Body of pancreas (tissue), 4 donors: ENCODE results near the gene CHST14. TPM values are rescaled to one million over a fixed set of nuclear protein-coding genes. Genes with fewer than 3 reads are reported as not detected.

ENCODE experiments used
- ATAC-seq: fragments of 150-250 bp; one replicate; pipeline ENCODE4 v1.9.1; 2016
- DNase-seq, 4 donors: peaks; one replicate each; pipeline ENCODE4 v3.0.0-alpha.2; 2019
- H3K27ac ChIP-seq, 4 donors: fragments of 200-600 bp; sonication (generic); 1 replicate in 3 of 4; 2 replicates in 1 of 4; pipeline versions ENCODE4 v1.5.1 to v1.6.1; 2016 to 2019; ENCODE audit warnings: mild to moderate bottlenecking in 1 of 4, mixed read lengths in 1 of 4, moderate library complexity in 1 of 4
- H3K27me3 ChIP-seq, 2 donors: fragments of 200-600 bp; sonication (generic); one replicate each; pipeline ENCODE4 v1.6.0; 2016; ENCODE audit warnings: mild to moderate bottlenecking in 1 of 2
- H3K36me3 ChIP-seq, 2 donors: fragments of 200-600 bp; sonication (generic); replicated peaks in 1 of 2; 2 replicates each; pipeline ENCODE4 v1.5.1; 2016; ENCODE audit warnings: low read depth in 2 of 2; ENCODE audit not compliant: insufficient read depth in 1 of 2
- H3K4me1 ChIP-seq: fragments of 200-600 bp; sonication (generic); one replicate; pipeline ENCODE4 v1.6.0; 2016
- H3K4me3 ChIP-seq, 2 donors: fragments of 200-600 bp; sonication (generic); 1 replicate in 1 of 2; 2 replicates in 1 of 2; pipeline ENCODE4 v1.5.1; 2016 to 2019
- H3K9me3 ChIP-seq, 3 donors: fragments of 200-600 bp; sonication (generic); 1 replicate in 2 of 3; 2 replicates in 1 of 3; pipeline ENCODE4 v1.5.1; 2016
- CTCF ChIP-seq, 7 experiments: fragments of 450-650 bp in 4 of 7; fragments of 200-600 bp in 3 of 7; sonication (generic) in 3 of 7; IDR thresholded peaks; one replicate each; pipeline ENCODE4 v1.5.1; 2016 to 2019; ENCODE audit warnings: antibody characterized with exemption in 7 of 7
- POLR2A ChIP-seq, 3 donors: fragments of 450-650 bp; IDR thresholded peaks; one replicate each; pipeline ENCODE4 v1.6.1; 2016; ENCODE audit warnings: antibody characterized with exemption in 3 of 3, mild to moderate bottlenecking in 2 of 3
- WGBS, 2 donors: methylation state at CpG; one replicate each; pipeline ENCODE4 v1.1.5; 2017; 5-methylcytosine and 5-hydroxymethylcytosine counted together
- intact Hi-C: fragments of 100-400 bp; cut with DNase I; formaldehyde crosslinking; loops from one replicate; pipeline ENCODE4 v1.15.1; 2023
- total RNA-seq, 2 donors: library from RNA; depleted of rRNA; stranded (reverse); fragments of >200 nt; gene quantifications; one replicate each; pipeline ENCODE4 v1.1.0, GENCODE V29; 2016

CHST14 gene
- total RNA-seq, 2 donors from 2014 or later: 4.7 to 8.6 TPM

- 70 to 85% methylated on average over 20 of the region's 20 CpGs for WGBS, 2 donors
- Histone ChIP-seq H3K4me3 (no peak overlapping the region), H3K4me1 (peaks cover 33% of the 10 kb centered on the region), H3K9me3 (no peaks in the 10 kb centered on the region), H3K36me3 (no peaks in the 10 kb centered on the region), H3K27ac (no peak overlapping the region), H3K27me3 (no peaks in the 10 kb centered on the region)
- DNase-seq: no peak
- intact Hi-C loops: no loop called here
- TF ChIP-seq CTCF (IDR thresholded peaks at IDR 0.05): no peak
- no peak for TF ChIP-seq POLR2A (IDR thresholded peaks at IDR 0.05)
- ATAC-seq: no peak
Measured at GRCh38 chr15:40435023-40435709, 35.6 kb upstream of the CHST14 start.

- intact Hi-C loops: no loop called here
- Histone ChIP-seq H3K9me3 (no peaks in the 10 kb centered on the region), H3K27ac (no peak overlapping the region), H3K27me3 (no peaks in the 10 kb centered on the region), H3K36me3 (no peaks in the 10 kb centered on the region), H3K4me3 (no peak overlapping the region), H3K4me1 (peaks cover 33% of the 10 kb centered on the region)
- ATAC-seq: no peak
- DNase-seq: no peak
- WGBS, 2 donors: 32 to 45% methylated on average over 13 to 15 of the region's 15 CpGs
- no peak for TF ChIP-seq POLR2A (IDR thresholded peaks at IDR 0.05)
- no peak for TF ChIP-seq CTCF (IDR thresholded peaks at IDR 0.05)
Measured at GRCh38 chr15:40435710-40436089, 35.1 kb upstream of the CHST14 start.

- H3K4me1 ChIP-seq: peaks cover 33% of the 10 kb centered on the region
- H3K9me3 ChIP-seq: no peaks in the 10 kb centered on the region
Measured at GRCh38 chr15:40436116-40436891, 34.5 kb upstream of the CHST14 start.

GRCh38 chr15:40436892-40437751 is 33.7 kb upstream of the CHST14 start:
- intact Hi-C loops: no loop called here
- H3K4me1 ChIP-seq: peaks cover 35% of the 10 kb centered on the region
- no peaks in the 10 kb centered on the region for H3K36me3 ChIP-seq
- ATAC-seq (no peak), DNase-seq (no peak)
- no peak overlapping the region for H3K4me3 ChIP-seq
- WGBS, 2 donors: 41 to 59% methylated on average over 16 to 17 of the region's 17 CpGs
- H3K27me3 ChIP-seq: no peaks in the 10 kb centered on the region
- H3K27ac ChIP-seq: no peak overlapping the region
- no peaks in the 10 kb centered on the region for H3K9me3 ChIP-seq
- TF ChIP-seq POLR2A (IDR thresholded peaks at IDR 0.05) (no peak), CTCF (IDR thresholded peaks at IDR 0.05) (no peak)

More at GRCh38 chr15:40436116-40436891, 34.5 kb upstream of the CHST14 start:
- 5 to 10% methylated on average over 8 to 35 of the region's 39 CpGs for WGBS, 2 donors
- intact Hi-C loops: no loop called here
- Histone ChIP-seq H3K27me3 (no peaks in the 10 kb centered on the region), H3K36me3 (no peaks in the 10 kb centered on the region), H3K4me3 (peak overlapping the region in 1 of 2 donors; percentile 8), H3K27ac (no peak overlapping the region)
- peak in 3 of 4 donors; percentile 16 to 54 (median 47) for DNase-seq
- ATAC-seq: no peak
- TF ChIP-seq POLR2A (IDR thresholded peaks at IDR 0.05) (no peak), CTCF (IDR thresholded peaks at IDR 0.05) (no peak)
